HepG2 (cell line): Measurements from ENCODE around the gene NT5C3B. TPM values are rescaled to one million over a fixed set of nuclear protein-coding genes. Genes with fewer than 3 reads are reported as not detected.

ENCODE experiments used
- ATF7 ChIP-seq, 2 experiments: fragments of 450-650 bp in 1 of 2; sonication (generic) in 1 of 2; formaldehyde crosslinking in 1 of 2; IDR thresholded peaks; 2 replicates each; pipeline versions ENCODE4 v1.4.0 to v1.6.1; 2016 to 2020; ENCODE audit warnings: antibody characterized with exemption in 1 of 2, mild to moderate bottlenecking in 1 of 2, missing genetic modification reagents in 1 of 2
- FOXK2 ChIP-seq: fragments of 450-650 bp; IDR thresholded peaks from 2 replicates; pipeline ENCODE4 v1.6.1; 2016
- MBNL3 ChIP-seq: fragments of 250-450 bp; sonication (Bioruptor Pico); conservative IDR thresholded peaks from 2 replicates; pipeline ENCODE4 v1.8.0; 2022; ENCODE audit warnings: mild to moderate bottlenecking, inconsistent platforms
- NFYB ChIP-seq: sonication (generic); formaldehyde crosslinking; IDR thresholded peaks from 2 replicates; pipeline ENCODE4 v1.4.0; 2020; ENCODE audit warnings: missing genetic modification reagents
- SAP130 ChIP-seq: IDR thresholded peaks from 2 replicates; pipeline ENCODE4 v1.6.1; 2016; ENCODE audit warnings: low read depth
- ZBTB26 ChIP-seq: IDR thresholded peaks from 2 replicates; pipeline ENCODE4 v1.6.1; 2016; ENCODE audit warnings: missing compliant biosample characterization, missing genetic modification reagents, borderline replicate concordance
- ZBTB38 ChIP-seq: sonication (generic); formaldehyde crosslinking; IDR thresholded peaks from 2 replicates; pipeline ENCODE4 v1.5.1; 2020; ENCODE audit warnings: mild to moderate bottlenecking, missing genetic modification reagents
- ZBTB43 ChIP-seq: sonication (generic); formaldehyde crosslinking; conservative IDR thresholded peaks from 2 replicates; pipeline ENCODE4 v1.4.0; 2020; ENCODE audit warnings: missing genetic modification reagents
- ZC3H4 ChIP-seq: sonication (generic); formaldehyde crosslinking; IDR thresholded peaks from 2 replicates; pipeline ENCODE4 v1.4.0; 2020; ENCODE audit warnings: missing genetic modification reagents, borderline replicate concordance
- ZKSCAN1 ChIP-seq: fragments of 150-350 bp; IDR thresholded peaks from 2 replicates; pipeline ENCODE4 v1.6.1; 2014; ENCODE audit warnings: low read length
- ZNF280B ChIP-seq: sonication (generic); formaldehyde crosslinking; IDR thresholded peaks from 2 replicates; pipeline ENCODE4 v1.5.0; 2020; ENCODE audit warnings: missing genetic modification reagents, mild to moderate bottlenecking, borderline replicate concordance
- ZNF343 ChIP-seq: sonication (generic); formaldehyde crosslinking; IDR thresholded peaks from 2 replicates; pipeline ENCODE4 v1.4.0; 2020; ENCODE audit warnings: mild to moderate bottlenecking, missing genetic modification reagents
- ZNF407 ChIP-seq: sonication (generic); formaldehyde crosslinking; IDR thresholded peaks from one replicate; pipeline ENCODE4 v1.5.1; 2020; ENCODE audit warnings: mild to moderate bottlenecking, missing genetic modification reagents; ENCODE audit errors: not compliant biosample characterization
- ZNF597 ChIP-seq: sonication (generic); formaldehyde crosslinking; IDR thresholded peaks from 2 replicates; pipeline ENCODE4 v1.5.0; 2020; ENCODE audit warnings: missing genetic modification reagents
- ZNF761 ChIP-seq: sonication (generic); formaldehyde crosslinking; conservative IDR thresholded peaks from 2 replicates; pipeline ENCODE4 v1.4.0; 2020; ENCODE audit warnings: mild to moderate bottlenecking, missing genetic modification reagents
- polyA plus RNA-seq, 8 experiments: library from polyadenylated mRNA; depleted of rRNA in 3 of 8; stranded (reverse) in 7 of 8; unstranded in 1 of 8; fragments of >200 nt; fragmentation: Illumina TruSeq in 4 of 8; extraction: Trizol in 4 of 8; gene quantifications; 2 replicates each; pipeline versions ENCODE4 v1.2.1 to v1.2.3, GENCODE V29; 2011 to 2016; ENCODE audit warnings: low read depth in 4 of 8, missing spikeins in 1 of 8, mixed read lengths in 1 of 8; ENCODE audit not compliant: insufficient read depth in 1 of 8
- total RNA-seq, 5 experiments: library from RNA; depleted of rRNA; stranded (reverse); fragments of >200 nt; fragmentation: Illumina TruSeq; extraction: Trizol; gene quantifications; 2 replicates each; pipeline ENCODE4 v1.2.3, GENCODE V29; 2016; ENCODE audit warnings: low read depth in 1 of 5

Gene NT5C3B
- total and polyA plus RNA-seq, 2 of the 13 experiments (the other 11 are each of a cell fraction or from before 2014, with no cell fraction given), result 104 to 126 TPM

- TF ChIP-seq ZNF407 (CRISPR knock-in tag) (peak; percentile 96), MBNL3 (CRISPR knock-in tag) (no peak), ZBTB26 (CRISPR knock-in tag) (peak; percentile 54; the same call in 1 of the 2 replicates), ZKSCAN1 (no peak), ZNF343 (0 out of 2 replicates have a peak, but pooled peaks have one; percentile 40), ZNF597 (CRISPR knock-in tag) (no peak), ZBTB38 (peak; percentile 73; the same call in 1 of the 2 replicates), ZNF280B (CRISPR knock-in tag) (0 out of 2 replicates have a peak, but pooled peaks have one; percentile 37), NFYB (CRISPR knock-in tag) (peak; percentile 36; the same call in 1 of the 2 replicates), ZBTB43 (CRISPR knock-in tag) (peak; percentile 79), FOXK2 (no peak), ZNF761 (peak; percentile 83; the same call in 1 of the 2 replicates), SAP130 (peak; percentile 83), ZC3H4 (CRISPR knock-in tag) (no peak), ATF7 (IDR thresholded peaks at IDR 0.05) (no peak), ATF7 (CRISPR knock-in tag; IDR thresholded peaks at IDR 0.05) (0 out of 2 replicates have a peak, but pooled peaks have one; percentile 64)
Measured at GRCh38 chr17:41864836-41865595, 29.0 kb upstream of the NT5C3B start, which contains the start of gene KLHL11 (continued).
